Spleen (tissue), 7 donors: ENCODE data around the gene NHERF2.

Experiments
- POLR2A ChIP-seq, 3 donors: fragments of 450-650 bp; IDR thresholded peaks; one replicate each; pipeline ENCODE4 v1.5.1; 2017; ENCODE audit warnings: antibody characterized with exemption in 3 of 3, mild to moderate bottlenecking in 1 of 3
- POLR2AphosphoS5 ChIP-seq, 3 donors: sonication (generic); formaldehyde crosslinking; IDR thresholded peaks; one replicate each; pipeline ENCODE4 v1.5.1; 2017; ENCODE audit warnings: antibody characterized with exemption in 3 of 3
- TF ChIP-seq, protein P1 (sequence below), 11 experiments: fragments of 200-600 bp in 7 of 11; fragments of 450-650 bp in 4 of 11; sonication (generic) in 4 of 11; IDR thresholded peaks in 8 of 11; conservative IDR thresholded peaks in 3 of 11; 1 replicate in 7 of 11; 2 replicates in 4 of 11; pipeline versions ENCODE4 v1.4.0 to v1.8.0; 2016 to 2021; ENCODE audit warnings: antibody characterized with exemption in 11 of 11, inconsistent platforms in 4 of 11, mild to moderate bottlenecking in 1 of 11
- donor health status: DM: no; HTN: no; CAD: no; lungs with moderate emphysema.
- donor health status: DM: no; HTN: no; CAD: no.
- donor health status: DM: no; HTN: no; CAD: no.

GRCh38 chr16:2083409-2083808 lies 56.7 kb downstream of the NHERF2 start:
- TF ChIP-seq, protein P1, sequence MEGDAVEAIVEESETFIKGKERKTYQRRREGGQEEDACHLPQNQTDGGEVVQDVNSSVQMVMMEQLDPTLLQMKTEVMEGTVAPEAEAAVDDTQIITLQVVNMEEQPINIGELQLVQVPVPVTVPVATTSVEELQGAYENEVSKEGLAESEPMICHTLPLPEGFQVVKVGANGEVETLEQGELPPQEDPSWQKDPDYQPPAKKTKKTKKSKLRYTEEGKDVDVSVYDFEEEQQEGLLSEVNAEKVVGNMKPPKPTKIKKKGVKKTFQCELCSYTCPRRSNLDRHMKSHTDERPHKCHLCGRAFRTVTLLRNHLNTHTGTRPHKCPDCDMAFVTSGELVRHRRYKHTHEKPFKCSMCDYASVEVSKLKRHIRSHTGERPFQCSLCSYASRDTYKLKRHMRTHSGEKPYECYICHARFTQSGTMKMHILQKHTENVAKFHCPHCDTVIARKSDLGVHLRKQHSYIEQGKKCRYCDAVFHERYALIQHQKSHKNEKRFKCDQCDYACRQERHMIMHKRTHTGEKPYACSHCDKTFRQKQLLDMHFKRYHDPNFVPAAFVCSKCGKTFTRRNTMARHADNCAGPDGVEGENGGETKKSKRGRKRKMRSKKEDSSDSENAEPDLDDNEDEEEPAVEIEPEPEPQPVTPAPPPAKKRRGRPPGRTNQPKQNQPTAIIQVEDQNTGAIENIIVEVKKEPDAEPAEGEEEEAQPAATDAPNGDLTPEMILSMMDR (IDR thresholded peaks at IDR 0.05 in 8 of 11, conservative IDR thresholded peaks at IDR 0.05 in 3 of 11): no peak
- no peak for TF ChIP-seq POLR2AphosphoS5 (IDR thresholded peaks at IDR 0.05)
- no peak for TF ChIP-seq POLR2A (IDR thresholded peaks at IDR 0.05)
